Measurements from ENCODE around the gene GPR146. TPM values are rescaled to one million over a fixed set of nuclear protein-coding genes. Genes with fewer than 3 reads are reported as not detected.

GPR146 gene
- total RNA-seq, 3 donors from 2014 or later = 3.5 to 13.0 (median 5.7) TPM

- TF ChIP-seq CTCF (IDR thresholded peaks at IDR 0.05) = no peak
- DNase-seq (peak in 1 of 3 donors; percentile 44), ATAC-seq (no peak)
- Histone ChIP-seq H3K4me3 (no peak overlapping the region), H3K36me3 (ENCODE audit: low read depth) (no peaks in the 10 kb centered on the region), H3K9me3 (no peaks in the 10 kb centered on the region), H3K4me1 (ENCODE audit: low read depth) (no peaks in the 10 kb centered on the region)
- intact Hi-C loops (cut with DNase I, micrococcal nuclease) = no loop called here
Observed at GRCh38 chr7:1019255-1019785, 25.0 kb upstream of the GPR146 start.

GRCh38 chr7:1019789-1020610, 24.3 kb upstream of the GPR146 start:
- H3K36me3 ChIP-seq (ENCODE audit: low read depth) = no peaks in the 10 kb centered on the region
- ATAC-seq = no peak
- peak in 1 of 3 donors; percentile 49 for DNase-seq
- intact Hi-C loops (cut with DNase I, micrococcal nuclease) = no loop called here
- TF ChIP-seq CTCF (IDR thresholded peaks at IDR 0.05) = no peak
- no peaks in the 10 kb centered on the region for H3K4me1 ChIP-seq (ENCODE audit: low read depth)
- no peaks in the 10 kb centered on the region for H3K9me3 ChIP-seq
- H3K4me3 ChIP-seq = no peak overlapping the region

- ATAC-seq = no peak
Observed at GRCh38 chr7:1020849-1021251, 23.5 kb upstream of the GPR146 start.

GRCh38 chr7:1021366-1021765, 23.0 kb upstream of the GPR146 start:
- no peak for DNase-seq
- ATAC-seq = no peak
- no peaks in the 10 kb centered on the region for H3K36me3 ChIP-seq (ENCODE audit: low read depth)
- H3K4me1 ChIP-seq (ENCODE audit: low read depth) = no peaks in the 10 kb centered on the region
- intact Hi-C loops (cut with DNase I, micrococcal nuclease) = no loop called here
- H3K9me3 ChIP-seq = no peaks in the 10 kb centered on the region
- H3K4me3 ChIP-seq = no peak overlapping the region
- TF ChIP-seq CTCF (IDR thresholded peaks at IDR 0.05) = no peak

More at GRCh38 chr7:1020849-1021251, 23.5 kb upstream of the GPR146 start:
- no peak for TF ChIP-seq CTCF (IDR thresholded peaks at IDR 0.05)
- intact Hi-C loops (cut with DNase I, micrococcal nuclease) = no loop called here
- no peaks in the 10 kb centered on the region for H3K9me3 ChIP-seq
- H3K36me3 ChIP-seq (ENCODE audit: low read depth) = no peaks in the 10 kb centered on the region
- no peaks in the 10 kb centered on the region for H3K4me1 ChIP-seq (ENCODE audit: low read depth)
- no peak overlapping the region for H3K4me3 ChIP-seq
- peak in 2 of 3 donors; percentile 24 to 38 for DNase-seq

- intact Hi-C loops (cut with DNase I, micrococcal nuclease) = no loop called here
- H3K4me1 ChIP-seq (ENCODE audit: low read depth) = peaks cover 3% of the 10 kb centered on the region
- DNase-seq (peak in 2 of 3 donors; percentile 18 to 52), ATAC-seq (no peak)
- no peaks in the 10 kb centered on the region for H3K9me3 ChIP-seq
- no peak for TF ChIP-seq CTCF (IDR thresholded peaks at IDR 0.05)
- no peak overlapping the region for H3K4me3 ChIP-seq
- no peaks in the 10 kb centered on the region for H3K36me3 ChIP-seq (ENCODE audit: low read depth)
Observed at GRCh38 chr7:1021931-1022330, 22.4 kb upstream of the GPR146 start.
